Type B pancreatic cell (in vitro differentiated cells): ENCODE measurements around the gene NCAM1. TPM values are rescaled to one million over a fixed set of nuclear protein-coding genes. Genes with fewer than 3 reads are reported as not detected.

Experiments used
- DNase-seq: peaks from one replicate; pipeline ENCODE4 v3.0.0; 2021; ENCODE audit warnings: mixed read lengths; ENCODE audit not compliant: unreplicated experiment; ENCODE audit errors: extremely low spot score
- H3K27ac Mint-ChIP-seq: 2 replicates; pipeline ENCODE4 v1.8.0; 2021; ENCODE audit warnings: mild to moderate bottlenecking, mixed read lengths
- H3K27me3 Mint-ChIP-seq: 2 replicates; pipeline ENCODE4 v1.8.0; 2021; ENCODE audit warnings: mixed read lengths
- H3K36me3 Mint-ChIP-seq: 2 replicates; pipeline ENCODE4 v1.8.0; 2021; ENCODE audit warnings: mixed read lengths
- H3K4me1 Mint-ChIP-seq: one replicate; pipeline ENCODE4 v1.8.0; 2021; ENCODE audit warnings: mixed read lengths; ENCODE audit not compliant: unreplicated experiment
- H3K4me3 Mint-ChIP-seq: 2 replicates; pipeline ENCODE4 v1.8.0; 2021; ENCODE audit warnings: mild to moderate bottlenecking, mixed read lengths
- H3K9me3 Mint-ChIP-seq: 2 replicates; pipeline ENCODE4 v1.8.0; 2021; ENCODE audit warnings: mixed read lengths
- total RNA-seq: library from RNA; stranded (reverse); gene quantifications from 2 replicates; pipeline ENCODE4 v1.2.1, GENCODE V29; 2021; ENCODE audit warnings: low replicate concordance
- TF ChIP-seq, protein P1 (sequence below): fragments of 200-600 bp; sonication (generic); conservative IDR thresholded peaks from 2 replicates; pipeline ENCODE4 v1.5.0; 2021; ENCODE audit warnings: antibody characterized with exemption, mild to moderate bottlenecking

Gene NCAM1
- total RNA-seq, 1 donor from 2014 or later: 106 TPM

DNA sequence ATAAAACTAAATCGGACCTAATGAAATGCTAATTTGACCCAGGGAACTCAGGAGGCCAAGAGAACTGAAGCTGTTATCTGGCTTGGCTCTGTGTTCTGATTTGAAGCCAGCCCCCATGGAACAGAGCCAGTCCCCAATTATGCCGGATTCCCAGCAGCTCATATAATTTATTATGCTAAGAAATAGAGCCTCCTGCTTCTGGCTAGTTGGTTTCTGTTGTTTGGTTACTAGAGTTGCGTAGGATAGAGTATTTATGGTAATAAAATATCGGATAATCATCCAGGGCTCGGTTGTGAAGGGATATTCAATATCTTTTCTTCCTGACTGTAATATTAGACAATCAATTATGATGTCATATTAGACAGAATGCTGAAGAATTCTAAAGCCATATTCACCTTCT is 232.7 kb downstream of the NCAM1 start:
- Mint-ChIP-seq H3K27ac (no peak overlapping the region), H3K36me3 (no peaks in the 10 kb centered on the region), H3K9me3 (peaks cover 6% of the 10 kb centered on the region), H3K4me1 (peaks cover 67% of the 10 kb centered on the region), H3K27me3 (peaks cover 15% of the 10 kb centered on the region), H3K4me3 (no peak overlapping the region)
- TF ChIP-seq, protein P1, sequence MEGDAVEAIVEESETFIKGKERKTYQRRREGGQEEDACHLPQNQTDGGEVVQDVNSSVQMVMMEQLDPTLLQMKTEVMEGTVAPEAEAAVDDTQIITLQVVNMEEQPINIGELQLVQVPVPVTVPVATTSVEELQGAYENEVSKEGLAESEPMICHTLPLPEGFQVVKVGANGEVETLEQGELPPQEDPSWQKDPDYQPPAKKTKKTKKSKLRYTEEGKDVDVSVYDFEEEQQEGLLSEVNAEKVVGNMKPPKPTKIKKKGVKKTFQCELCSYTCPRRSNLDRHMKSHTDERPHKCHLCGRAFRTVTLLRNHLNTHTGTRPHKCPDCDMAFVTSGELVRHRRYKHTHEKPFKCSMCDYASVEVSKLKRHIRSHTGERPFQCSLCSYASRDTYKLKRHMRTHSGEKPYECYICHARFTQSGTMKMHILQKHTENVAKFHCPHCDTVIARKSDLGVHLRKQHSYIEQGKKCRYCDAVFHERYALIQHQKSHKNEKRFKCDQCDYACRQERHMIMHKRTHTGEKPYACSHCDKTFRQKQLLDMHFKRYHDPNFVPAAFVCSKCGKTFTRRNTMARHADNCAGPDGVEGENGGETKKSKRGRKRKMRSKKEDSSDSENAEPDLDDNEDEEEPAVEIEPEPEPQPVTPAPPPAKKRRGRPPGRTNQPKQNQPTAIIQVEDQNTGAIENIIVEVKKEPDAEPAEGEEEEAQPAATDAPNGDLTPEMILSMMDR: no peak
- no peak for DNase-seq

DNA sequence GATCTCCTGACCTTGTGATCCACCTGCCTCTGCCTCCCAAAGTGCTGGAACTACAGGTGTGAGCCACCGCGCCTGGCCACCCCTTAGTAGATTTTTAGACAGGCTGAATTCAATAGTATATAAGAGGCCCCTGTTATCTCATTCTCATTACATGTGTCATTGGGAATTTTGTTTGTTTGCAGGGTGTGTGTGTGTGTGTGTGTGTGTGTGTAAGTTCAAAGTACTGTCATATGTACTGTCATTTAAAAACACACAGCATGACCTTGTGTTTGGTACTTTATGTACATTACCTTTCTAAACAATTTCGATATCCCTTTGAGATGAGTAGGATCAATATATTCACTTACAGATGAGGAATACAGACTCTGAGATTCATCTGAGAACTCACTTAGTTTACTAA is 234.5 kb downstream of the NCAM1 start:
- no peak overlapping the region for H3K4me3 Mint-ChIP-seq
- TF ChIP-seq, protein P1: no peak
- H3K4me1 Mint-ChIP-seq: peaks cover 68% of the 10 kb centered on the region
- H3K36me3 Mint-ChIP-seq: no peaks in the 10 kb centered on the region
- H3K27me3 Mint-ChIP-seq: peaks cover 15% of the 10 kb centered on the region
- DNase-seq: no peak
- no peak overlapping the region for H3K27ac Mint-ChIP-seq
- peaks cover 6% of the 10 kb centered on the region for H3K9me3 Mint-ChIP-seq

DNA sequence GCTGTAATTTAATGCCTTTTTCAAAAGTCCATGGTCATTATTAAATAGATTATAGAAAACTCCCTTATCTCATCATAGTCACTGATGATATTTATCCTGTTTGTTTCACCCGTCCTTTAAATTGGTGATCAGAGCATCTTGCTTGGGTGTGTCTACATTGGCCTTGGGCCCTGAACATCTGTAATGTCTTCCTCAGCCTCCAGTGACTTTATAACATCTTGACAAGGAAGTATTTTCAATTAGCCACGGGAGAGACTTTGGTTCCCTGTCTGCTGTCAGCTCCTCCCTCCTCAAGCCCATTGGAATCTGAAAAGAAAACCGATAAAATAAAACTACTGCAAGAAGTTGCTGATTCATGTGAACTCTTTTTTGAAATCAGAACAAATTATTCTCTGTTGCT is 236.2 kb downstream of the NCAM1 start:
- peaks cover 8% of the 10 kb centered on the region for H3K9me3 Mint-ChIP-seq
- peaks cover 64% of the 10 kb centered on the region for H3K4me1 Mint-ChIP-seq
- no peaks in the 10 kb centered on the region for H3K36me3 Mint-ChIP-seq
- peak overlapping the region; percentile 24 for H3K27ac Mint-ChIP-seq
- no peak for DNase-seq
- TF ChIP-seq, protein P1: no peak
- H3K27me3 Mint-ChIP-seq: peaks cover 8% of the 10 kb centered on the region
- H3K4me3 Mint-ChIP-seq: peak overlapping the region; percentile 2

DNA sequence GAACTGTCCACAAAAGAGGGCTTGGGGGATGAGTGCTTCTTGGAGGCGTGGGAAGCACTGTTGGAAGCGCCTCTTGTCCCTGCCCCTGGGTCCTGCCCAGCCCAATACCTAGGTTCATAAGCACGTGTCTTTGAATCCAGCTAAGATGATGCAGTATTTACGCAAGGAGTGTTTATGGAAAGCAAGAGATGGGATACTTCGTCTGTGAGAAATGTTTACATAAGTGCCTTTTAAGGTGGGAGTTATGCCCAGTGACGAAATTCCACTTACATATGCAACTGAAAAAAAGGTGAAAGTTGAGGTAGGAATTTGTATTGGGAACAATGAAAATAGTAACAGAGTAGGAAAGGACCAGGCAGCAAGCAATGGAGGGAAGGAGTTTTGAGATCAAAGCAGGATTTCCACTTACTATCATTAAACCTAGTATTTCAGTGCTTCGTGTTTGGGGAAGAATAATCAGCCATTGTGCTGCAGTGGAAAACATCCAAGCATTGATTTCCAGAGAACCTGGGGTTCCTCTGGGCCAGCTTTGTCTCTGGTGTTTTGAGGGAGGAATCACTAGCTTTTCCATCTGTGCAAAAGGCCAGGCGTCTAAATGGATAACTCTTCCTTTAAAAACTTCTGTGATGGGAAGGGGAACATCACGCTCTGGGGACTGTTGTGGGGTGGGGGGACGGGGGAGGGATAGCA is 237.9 kb downstream of the NCAM1 start:
- Mint-ChIP-seq H3K27me3 (peaks cover 7% of the 10 kb centered on the region), H3K4me1 (peaks cover 61% of the 10 kb centered on the region), H3K36me3 (peaks cover 3% of the 10 kb centered on the region), H3K9me3 (peaks cover 11% of the 10 kb centered on the region), H3K27ac (no peak overlapping the region), H3K4me3 (no peak overlapping the region)
- TF ChIP-seq, protein P1: no peak
- no peak for DNase-seq

DNA sequence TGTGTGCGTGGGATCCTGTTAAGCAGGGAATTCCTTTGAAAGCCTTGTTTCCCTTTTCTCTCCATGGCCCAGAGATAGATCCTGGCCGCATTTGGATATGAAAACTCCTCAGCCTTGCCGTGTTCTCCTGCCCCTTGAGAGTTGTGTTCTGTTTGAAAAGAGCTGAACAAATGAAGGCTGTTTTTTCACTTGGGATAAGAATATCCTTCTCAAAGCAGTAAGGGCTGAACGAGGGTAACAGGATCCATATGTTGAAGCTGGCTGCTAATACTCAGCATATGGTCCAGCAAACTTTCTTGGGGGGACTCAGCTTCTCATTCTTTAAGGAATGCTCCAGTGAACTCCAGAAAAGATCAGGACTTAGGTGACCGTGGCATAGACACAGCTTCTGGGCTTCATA is 238.6 kb downstream of the NCAM1 start:
- Mint-ChIP-seq H3K27ac (peak overlapping the region; percentile 23), H3K4me1 (peaks cover 57% of the 10 kb centered on the region), H3K36me3 (peaks cover 10% of the 10 kb centered on the region), H3K27me3 (peaks cover 7% of the 10 kb centered on the region), H3K9me3 (peaks cover 11% of the 10 kb centered on the region), H3K4me3 (no peak overlapping the region)
- no peak for DNase-seq
- TF ChIP-seq, protein P1: no peak
